GM12878 (cell line): ENCODE measurements around the gene PTPRD.

Experiments
- BACH1 ChIP-seq: fragments of 450-650 bp; IDR thresholded peaks from 2 replicates; pipeline ENCODE4 v1.6.1; 2017; ENCODE audit warnings: mild to moderate bottlenecking, borderline replicate concordance
- EZH2 ChIP-seq: IDR thresholded peaks from 2 replicates; pipeline ENCODE4 v1.6.1; 2012; ENCODE audit warnings: low read depth, mild to moderate bottlenecking, control low read depth, inconsistent platforms, low read length, borderline replicate concordance; ENCODE audit not compliant: control insufficient read depth
- FOXM1 ChIP-seq: IDR thresholded peaks from 2 replicates; pipeline ENCODE4 v1.6.1; 2012; ENCODE audit warnings: low read depth, mild to moderate bottlenecking, inconsistent platforms, low read length, moderate library complexity
- IKZF1 ChIP-seq: fragments of 450-650 bp; conservative IDR thresholded peaks from 2 replicates; pipeline ENCODE4 v1.6.1; 2017; ENCODE audit warnings: antibody characterized with exemption, mild to moderate bottlenecking
- LARP7 ChIP-seq: fragments of 450-650 bp; IDR thresholded peaks from 2 replicates; pipeline ENCODE4 v1.6.1; 2017; ENCODE audit warnings: mild to moderate bottlenecking
- POLR2A ChIP-seq: IDR thresholded peaks from 2 replicates; pipeline ENCODE4 v1.6.1; 2011; ENCODE audit warnings: low read depth, mild to moderate bottlenecking, low read length
- POLR2AphosphoS5 ChIP-seq: IDR thresholded peaks from 2 replicates; pipeline ENCODE4 v1.6.1; 2011; ENCODE audit warnings: mild to moderate bottlenecking, low read length, inconsistent platforms
- RCOR1 ChIP-seq: conservative IDR thresholded peaks from 2 replicates; pipeline ENCODE4 v1.6.1; 2012; ENCODE audit warnings: low read depth, low read length, improper control_type of control experiment
- TAF1 ChIP-seq: IDR thresholded peaks from 2 replicates; pipeline ENCODE4 v1.6.1; 2011; ENCODE audit warnings: mild to moderate bottlenecking, low read depth, low read length, borderline replicate concordance
- TCF12 ChIP-seq: IDR thresholded peaks from 2 replicates; pipeline ENCODE4 v1.6.1; 2011; ENCODE audit warnings: low read depth, mild to moderate bottlenecking, low read length
- TF ChIP-seq, protein P1 (sequence below), 3 experiments: IDR thresholded peaks in 2 of 3; conservative IDR thresholded peaks in 1 of 3; 2 replicates each; pipeline ENCODE4 v1.5.1; 2011; ENCODE audit warnings: low read depth in 3 of 3, low read length in 3 of 3, mild to moderate bottlenecking in 3 of 3, control low read depth in 2 of 3, moderate library complexity in 2 of 3, inconsistent platforms in 1 of 3, mixed read lengths in 1 of 3; ENCODE audit not compliant: control insufficient read depth in 2 of 3, insufficient read depth in 1 of 3; ENCODE audit errors: extremely low read depth in 1 of 3
- TF ChIP-seq, protein P2 (sequence below): fragments of 450-650 bp; formaldehyde crosslinking; IDR thresholded peaks from 2 replicates; pipeline ENCODE4 v1.5.0; 2022; ENCODE audit warnings: mild to moderate bottlenecking, missing genetic modification characterization

DNA sequence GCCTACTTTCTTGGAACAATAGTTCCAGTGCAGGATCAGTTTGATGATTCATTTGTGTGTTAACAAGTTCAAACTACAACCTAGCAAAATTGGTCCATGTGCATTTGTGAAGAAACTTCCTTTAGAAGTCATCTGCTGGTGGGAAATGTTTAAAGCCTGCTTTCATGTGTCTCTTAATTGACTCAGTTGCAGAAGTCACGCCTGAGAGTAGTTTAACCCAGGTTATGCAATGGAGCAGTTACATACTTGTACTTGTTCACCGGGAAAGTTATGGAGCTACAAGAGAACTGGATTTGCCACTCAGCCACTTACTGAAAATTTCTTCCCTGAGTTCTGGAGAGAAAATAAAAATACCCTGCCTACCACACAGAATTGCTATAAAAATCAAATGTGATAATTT lies 1397.8 kb downstream of the PTPRD start:
- TF ChIP-seq, protein P1, sequence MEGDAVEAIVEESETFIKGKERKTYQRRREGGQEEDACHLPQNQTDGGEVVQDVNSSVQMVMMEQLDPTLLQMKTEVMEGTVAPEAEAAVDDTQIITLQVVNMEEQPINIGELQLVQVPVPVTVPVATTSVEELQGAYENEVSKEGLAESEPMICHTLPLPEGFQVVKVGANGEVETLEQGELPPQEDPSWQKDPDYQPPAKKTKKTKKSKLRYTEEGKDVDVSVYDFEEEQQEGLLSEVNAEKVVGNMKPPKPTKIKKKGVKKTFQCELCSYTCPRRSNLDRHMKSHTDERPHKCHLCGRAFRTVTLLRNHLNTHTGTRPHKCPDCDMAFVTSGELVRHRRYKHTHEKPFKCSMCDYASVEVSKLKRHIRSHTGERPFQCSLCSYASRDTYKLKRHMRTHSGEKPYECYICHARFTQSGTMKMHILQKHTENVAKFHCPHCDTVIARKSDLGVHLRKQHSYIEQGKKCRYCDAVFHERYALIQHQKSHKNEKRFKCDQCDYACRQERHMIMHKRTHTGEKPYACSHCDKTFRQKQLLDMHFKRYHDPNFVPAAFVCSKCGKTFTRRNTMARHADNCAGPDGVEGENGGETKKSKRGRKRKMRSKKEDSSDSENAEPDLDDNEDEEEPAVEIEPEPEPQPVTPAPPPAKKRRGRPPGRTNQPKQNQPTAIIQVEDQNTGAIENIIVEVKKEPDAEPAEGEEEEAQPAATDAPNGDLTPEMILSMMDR (IDR thresholded peaks at IDR 0.05 in 2 of 3, conservative IDR thresholded peaks at IDR 0.05 in 1 of 3; ENCODE audit: control insufficient read depth in 2 of 3, extremely low read depth in 1 of 3, insufficient read depth in 1 of 3, low read depth in 3 of 3, low read length in 3 of 3): no peak
- TF ChIP-seq TCF12 (no peak), POLR2AphosphoS5 (no peak), TAF1 (no peak), POLR2A (no peak), FOXM1 (no peak), RCOR1 (no peak), EZH2 (no peak), BACH1 (no peak), LARP7 (no peak), IKZF1 (no peak)
- TF ChIP-seq, protein P2, sequence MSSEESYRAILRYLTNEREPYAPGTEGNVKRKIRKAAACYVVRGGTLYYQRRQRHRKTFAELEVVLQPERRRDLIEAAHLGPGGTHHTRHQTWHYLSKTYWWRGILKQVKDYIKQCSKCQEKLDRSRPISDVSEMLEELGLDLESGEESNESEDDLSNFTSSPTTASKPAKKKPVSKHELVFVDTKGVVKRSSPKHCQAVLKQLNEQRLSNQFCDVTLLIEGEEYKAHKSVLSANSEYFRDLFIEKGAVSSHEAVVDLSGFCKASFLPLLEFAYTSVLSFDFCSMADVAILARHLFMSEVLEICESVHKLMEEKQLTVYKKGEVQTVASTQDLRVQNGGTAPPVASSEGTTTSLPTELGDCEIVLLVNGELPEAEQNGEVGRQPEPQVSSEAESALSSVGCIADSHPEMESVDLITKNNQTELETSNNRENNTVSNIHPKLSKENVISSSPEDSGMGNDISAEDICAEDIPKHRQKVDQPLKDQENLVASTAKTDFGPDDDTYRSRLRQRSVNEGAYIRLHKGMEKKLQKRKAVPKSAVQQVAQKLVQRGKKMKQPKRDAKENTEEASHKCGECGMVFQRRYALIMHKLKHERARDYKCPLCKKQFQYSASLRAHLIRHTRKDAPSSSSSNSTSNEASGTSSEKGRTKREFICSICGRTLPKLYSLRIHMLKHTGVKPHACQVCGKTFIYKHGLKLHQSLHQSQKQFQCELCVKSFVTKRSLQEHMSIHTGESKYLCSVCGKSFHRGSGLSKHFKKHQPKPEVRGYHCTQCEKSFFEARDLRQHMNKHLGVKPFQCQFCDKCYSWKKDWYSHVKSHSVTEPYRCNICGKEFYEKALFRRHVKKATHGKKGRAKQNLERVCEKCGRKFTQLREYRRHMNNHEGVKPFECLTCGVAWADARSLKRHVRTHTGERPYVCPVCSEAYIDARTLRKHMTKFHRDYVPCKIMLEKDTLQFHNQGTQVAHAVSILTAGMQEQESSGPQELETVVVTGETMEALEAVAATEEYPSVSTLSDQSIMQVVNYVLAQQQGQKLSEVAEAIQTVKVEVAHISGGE (CRISPR knock-in tag): no peak
